NCI-H460 (cell line): Measurements from ENCODE around the gene SPATA20. TPM values are rescaled to one million over a fixed set of nuclear protein-coding genes. Genes with fewer than 3 reads are reported as not detected.

Experiments
- DNase-seq: peaks from one replicate; pipeline ENCODE4 v3.0.0-alpha.2; 2016; ENCODE audit warnings: low read depth; ENCODE audit errors: extremely low read depth
- total RNA-seq: library from RNA; depleted of rRNA; stranded (reverse); fragments of >200 nt; shearing (Covaris generic); gene quantifications from 2 replicates; pipeline ENCODE4 v1.2.3, GENCODE V29; 2014

The SPATA20 gene
- total RNA-seq, 1 experiment from 2014 or later, result 73.6 TPM

DNA sequence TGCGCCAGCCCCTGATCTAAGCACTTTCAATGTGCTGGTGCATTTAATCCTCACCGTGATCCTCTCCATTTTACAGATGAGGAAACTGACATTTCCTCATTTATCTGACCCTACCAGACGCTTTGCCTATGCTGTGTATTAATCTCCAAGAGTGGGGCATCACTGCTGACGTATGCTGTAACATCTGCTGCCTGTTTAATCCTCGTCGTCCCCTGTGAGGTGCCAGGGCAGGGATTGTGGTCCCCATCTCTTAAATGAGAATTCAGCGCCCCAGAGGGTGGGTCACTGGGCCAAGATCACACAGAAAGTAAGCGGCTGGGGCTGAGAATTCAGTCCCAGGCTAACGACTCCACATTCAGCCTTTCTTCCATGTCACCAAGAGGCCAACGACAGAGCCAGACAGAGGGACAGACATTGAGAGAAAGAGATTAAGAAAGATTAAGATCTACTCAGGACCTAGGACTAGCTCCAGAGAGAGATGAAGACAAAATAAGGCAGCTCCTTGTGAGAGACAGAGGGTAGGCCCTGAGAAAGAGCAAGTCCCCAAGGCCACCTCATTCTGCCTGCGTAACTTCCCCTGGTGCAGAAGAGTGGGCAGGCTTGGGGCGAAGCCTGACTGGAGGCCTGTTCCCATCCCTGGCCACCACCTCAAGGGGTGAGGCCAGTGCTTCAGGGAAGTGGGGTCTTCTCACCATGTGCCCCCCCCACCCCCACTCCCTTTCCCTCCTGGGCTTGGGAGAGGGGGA is 27.1 kb downstream of the SPATA20 start:
- DNase-seq, result no peak

DNA sequence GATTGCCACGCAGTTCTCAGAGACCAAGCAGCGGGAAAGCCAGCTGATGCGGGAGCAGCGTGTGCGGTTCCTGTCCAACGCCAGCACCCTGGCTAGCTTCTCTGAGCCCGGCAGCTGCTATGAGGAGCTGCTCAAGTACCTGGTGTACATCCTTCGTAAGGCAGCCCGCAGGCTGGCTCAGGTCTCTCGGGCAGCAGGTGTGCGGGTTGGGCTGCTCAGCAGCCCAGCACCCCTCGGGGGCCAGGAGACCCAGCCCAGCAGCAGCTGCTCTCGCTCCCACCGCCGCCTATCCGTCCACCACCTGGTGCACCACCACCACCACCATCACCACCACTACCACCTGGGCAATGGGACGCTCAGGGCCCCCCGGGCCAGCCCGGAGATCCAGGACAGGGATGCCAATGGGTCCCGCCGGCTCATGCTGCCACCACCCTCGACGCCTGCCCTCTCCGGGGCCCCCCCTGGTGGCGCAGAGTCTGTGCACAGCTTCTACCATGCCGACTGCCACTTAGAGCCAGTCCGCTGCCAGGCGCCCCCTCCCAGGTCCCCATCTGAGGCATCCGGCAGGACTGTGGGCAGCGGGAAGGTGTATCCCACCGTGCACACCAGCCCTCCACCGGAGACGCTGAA is 28.7 kb downstream of the SPATA20 start:
- no peak for DNase-seq

DNA sequence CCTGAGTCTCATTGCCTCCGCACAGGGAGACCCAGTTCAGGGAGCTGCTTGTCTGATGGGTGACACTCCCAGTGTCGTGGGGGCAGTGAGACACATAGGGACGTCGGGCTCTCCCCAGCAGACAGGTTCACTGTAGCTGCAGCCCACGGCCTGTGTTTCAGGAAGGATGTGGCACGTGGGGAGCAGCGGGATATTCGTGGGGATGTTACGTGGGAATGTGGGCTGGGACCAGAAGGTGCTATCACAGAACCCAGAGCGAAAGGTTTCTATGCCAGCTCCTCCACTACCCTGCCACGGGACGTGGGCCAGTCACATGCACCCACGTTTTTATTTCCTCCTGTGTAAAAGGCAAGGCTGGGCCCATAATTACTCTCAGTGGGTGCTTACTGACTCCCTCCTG is 29.9 kb downstream of the SPATA20 start:
- no peak for DNase-seq

DNA sequence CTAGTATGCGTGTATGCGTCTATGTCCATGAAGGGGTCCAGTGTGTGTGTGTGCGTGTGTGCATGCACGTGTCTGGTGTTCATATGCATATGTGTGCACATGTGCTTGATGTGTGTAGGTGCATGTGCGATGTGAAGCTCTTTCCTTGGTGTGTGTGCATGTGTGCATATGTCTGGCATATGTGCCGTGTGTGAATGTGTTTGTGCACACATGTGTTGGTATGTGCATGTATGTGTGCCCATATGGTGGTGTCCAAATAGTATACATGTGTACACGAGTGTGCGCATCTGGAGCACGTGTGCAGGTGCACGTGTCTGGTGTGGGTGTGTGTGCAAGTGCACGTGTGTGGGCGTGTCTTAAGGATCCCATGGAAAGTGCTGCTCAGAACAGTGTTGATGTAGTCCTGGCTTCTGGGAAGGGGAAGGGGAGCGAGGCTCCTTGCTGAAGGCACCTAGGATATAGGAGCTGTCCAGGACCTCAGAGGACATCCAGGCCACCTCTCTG is 30.5 kb downstream of the SPATA20 start:
- no peak for DNase-seq

DNA sequence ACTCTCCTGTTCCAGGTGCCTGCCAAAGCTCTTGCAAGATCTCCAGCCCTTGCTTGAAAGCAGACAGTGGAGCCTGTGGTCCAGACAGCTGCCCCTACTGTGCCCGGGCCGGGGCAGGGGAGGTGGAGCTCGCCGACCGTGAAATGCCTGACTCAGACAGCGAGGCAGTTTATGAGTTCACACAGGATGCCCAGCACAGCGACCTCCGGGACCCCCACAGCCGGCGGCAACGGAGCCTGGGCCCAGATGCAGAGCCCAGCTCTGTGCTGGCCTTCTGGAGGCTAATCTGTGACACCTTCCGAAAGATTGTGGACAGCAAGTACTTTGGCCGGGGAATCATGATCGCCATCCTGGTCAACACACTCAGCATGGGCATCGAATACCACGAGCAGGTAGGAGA is 31.2 kb downstream of the SPATA20 start:
- no peak for DNase-seq

DNA sequence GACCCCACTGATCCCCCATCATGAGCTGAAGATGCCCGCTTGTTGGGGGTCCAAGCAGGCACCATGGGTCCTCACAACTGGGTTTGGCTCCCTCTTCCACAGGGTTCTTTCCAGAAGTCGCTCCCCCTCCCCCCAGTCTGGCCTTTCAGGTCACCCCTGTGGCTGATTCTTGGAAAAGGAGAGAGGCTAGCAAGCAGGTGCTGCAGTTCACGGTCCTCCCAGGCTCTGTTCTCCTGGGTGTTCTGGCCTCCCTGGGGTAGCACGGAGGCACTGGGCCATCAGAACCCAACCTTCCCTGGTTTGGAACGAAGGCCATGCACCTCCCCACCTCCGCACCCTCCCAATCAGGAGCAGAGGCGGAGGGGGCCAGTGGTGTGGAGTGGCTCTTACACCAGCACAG is 32.4 kb downstream of the SPATA20 start:
- no peak for DNase-seq

DNA sequence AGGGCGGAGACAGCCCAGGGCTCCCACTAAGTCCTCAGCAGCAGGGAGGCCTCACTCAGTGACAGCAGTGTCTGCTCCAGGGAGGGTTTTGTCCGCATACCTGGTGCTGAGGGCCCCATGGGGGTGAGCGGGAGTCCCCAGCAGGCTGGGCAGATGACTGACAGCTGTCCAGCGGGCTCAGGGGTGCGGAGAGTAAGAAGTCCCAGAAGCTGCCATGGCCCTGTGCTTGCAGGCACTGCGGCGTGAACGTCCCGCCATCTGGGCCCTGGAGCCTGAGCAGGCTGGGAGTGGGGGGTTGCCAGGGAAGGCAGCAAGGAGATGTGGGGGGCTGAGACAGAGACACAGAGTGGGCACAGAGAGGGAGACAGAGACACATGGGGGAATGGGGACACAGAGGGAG is 33.7 kb downstream of the SPATA20 start:
- no peak for DNase-seq

DNA sequence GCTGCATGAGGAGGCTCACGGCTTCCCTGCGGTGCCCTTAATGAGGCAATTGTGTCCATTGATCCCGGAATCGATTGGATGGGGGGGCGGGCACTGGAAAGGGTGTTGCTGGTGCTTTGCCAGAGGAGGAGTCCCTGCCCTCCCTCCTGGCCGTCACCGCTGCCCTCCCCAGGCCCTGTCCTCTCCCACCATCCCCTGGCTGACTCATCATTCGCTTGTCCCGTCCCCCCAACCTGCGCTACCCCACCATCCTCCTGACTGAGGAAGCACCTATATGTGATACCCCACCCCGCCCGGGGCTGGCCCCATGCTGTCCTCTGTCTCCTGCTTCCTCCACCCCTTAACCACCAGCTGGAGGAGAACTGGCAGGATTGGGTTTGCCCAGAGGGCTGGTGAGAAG is 34.3 kb downstream of the SPATA20 start:
- DNase-seq, result no peak

DNA sequence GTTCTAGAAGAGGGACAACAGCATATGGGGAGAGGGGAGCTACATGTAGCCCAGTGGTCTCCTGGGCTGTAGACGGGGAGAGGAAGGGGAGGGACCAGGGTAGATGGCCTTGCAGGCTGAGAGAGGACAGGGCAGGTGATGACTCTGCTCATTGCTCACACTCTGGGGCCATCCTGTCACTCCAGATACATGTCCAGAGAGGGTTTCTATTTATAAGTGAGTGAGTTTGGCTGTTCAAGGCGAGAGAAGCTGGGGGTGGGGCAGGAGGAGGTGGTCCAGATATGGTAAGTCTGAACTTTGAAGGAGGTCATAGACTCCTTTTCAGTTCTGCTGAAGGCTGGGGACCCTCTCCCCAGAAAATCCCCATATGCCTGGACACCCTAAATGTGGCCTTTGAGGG is 35.8 kb downstream of the SPATA20 start:
- DNase-seq, result no peak

DNA sequence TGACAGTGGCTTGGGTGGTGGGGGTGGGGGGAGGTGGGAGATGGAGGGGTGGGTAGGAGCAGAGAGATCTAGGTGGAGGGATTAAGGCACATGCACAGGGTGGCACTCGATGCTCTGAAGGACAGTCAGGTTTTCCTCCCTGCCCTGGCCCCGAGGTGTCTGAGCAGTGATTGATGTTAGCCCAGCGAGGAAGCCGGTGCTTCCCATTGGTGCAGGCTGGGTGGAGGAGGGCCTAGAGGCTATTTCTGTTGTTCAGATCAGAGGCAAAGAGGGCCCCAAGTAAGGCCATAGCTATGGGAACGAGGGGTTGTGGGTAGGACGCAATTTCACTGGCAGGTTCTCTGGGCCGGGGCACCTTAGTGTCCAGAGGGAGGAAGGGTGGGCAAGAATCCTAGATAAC is 36.7 kb downstream of the SPATA20 start:
- DNase-seq, result no peak

DNA sequence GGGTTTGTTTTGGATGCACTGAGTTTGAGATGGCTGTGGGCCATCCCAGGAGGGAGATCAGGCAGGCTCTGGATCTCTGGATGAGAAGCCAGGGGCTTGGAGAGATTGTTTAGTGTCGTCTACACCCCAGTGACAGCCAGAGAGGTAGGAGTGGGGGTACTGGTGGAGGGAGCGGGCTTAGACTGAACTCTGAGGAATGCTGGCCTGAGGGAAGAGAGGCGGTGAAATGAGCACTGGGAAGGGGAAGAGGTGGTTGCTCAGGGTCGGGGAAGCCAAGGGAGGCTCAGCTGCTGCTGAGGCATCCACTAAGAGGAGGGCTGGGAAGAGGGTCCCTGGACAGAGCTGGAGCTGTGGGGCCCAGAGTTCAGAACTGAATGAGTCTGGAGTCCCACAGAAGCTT is 37.1 kb downstream of the SPATA20 start:
- DNase-seq, result no peak

DNA sequence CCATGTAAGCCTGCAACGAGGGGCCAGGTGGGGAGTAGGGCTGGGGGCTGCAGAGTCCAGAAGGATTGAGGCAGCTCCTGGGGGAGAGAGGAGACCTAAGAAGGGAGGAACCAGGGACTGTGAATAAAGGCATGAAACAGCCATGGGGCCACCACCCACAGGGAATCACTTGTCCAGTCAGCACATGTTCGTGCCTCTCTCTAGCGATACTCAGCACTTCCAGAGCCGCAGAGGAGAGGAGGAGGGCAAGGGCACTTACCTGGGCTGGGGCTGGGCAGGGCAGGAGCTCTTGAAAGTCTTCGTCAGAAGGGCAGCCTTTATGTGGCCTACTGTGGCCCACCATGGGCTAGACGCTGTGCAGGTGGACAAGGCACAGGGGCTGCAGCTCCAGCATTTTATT is 37.8 kb downstream of the SPATA20 start:
- DNase-seq, result no peak

DNA sequence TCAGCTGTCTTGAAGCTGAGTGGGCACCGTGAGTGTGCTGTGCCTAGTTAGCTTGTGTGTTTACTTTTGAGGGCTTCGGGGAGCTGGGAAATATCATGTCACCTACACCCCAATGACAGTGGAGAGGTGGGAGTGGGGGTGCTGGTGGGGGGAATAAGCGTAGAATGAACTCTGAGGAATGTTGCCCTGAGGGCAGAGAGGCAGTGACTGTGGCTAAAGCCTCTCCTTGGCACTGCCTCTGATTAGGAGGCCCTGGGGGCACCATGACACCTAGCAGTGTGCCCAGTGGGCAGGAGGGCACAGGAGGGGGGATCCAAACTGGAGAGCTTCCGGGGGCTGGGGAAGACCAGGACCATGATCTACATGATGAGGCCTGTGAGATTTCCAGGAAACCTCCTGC is 38.4 kb downstream of the SPATA20 start:
- no peak for DNase-seq

DNA sequence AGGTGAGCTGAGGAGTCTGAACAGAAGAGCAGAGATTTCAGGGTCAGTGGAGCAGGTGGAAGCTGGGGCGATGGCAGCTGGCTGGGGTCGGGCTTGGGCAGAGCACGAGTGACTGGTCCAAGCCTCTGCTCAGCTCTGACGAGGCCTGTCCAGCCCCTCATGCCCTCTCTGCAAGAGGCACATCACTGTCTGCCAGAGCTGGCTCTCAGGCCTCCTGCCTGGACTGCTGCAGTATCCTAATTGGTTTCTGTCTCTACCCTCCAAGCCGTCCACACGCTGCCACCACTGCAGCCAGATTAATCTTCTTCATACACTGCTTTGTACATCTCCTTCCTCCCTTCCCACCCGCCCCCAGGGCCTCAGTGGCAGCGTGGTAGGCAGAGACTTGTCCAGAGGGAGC is 38.9 kb downstream of the SPATA20 start:
- DNase-seq, result no peak

DNA sequence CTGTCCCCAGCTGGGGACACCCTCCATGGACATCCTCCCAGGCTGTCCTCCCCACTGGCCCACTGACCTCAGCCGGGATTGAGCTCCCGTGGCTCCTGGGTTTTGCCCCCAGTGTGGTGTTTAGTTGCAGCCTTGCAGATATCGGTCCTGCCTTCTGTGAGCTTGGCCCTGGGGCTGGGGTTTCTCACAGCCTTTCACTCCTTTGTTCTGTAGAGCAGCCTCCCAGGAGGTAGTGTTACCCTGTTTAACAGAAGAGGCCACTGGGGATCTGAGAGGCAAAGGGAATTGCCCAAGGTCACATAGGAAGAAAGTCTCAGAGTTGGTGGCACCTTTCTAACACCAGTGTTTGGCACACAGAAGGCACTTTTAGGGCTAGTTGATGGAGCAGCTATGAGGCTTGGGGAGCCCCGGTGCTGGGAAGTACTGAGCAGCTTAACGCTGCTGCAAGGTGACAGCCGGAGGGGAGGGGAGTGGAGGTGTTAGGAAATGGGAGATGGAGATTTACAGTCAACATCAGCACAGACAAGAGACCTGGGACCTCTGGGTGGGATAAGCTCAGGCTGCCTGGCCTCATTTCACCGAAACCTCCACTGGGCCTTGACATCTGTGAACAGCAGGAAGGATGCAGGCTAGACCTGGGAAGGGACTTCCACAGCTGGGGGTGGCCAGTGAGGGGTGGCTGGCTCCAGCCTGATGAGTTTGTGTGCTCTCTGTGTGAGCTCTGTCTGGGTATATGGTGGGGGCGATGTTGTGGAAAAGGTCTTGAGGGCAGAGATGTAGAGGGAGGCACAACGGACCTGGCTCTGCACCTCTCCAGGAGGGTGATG is 39.7 kb downstream of the SPATA20 start:
- DNase-seq, result no peak

DNA sequence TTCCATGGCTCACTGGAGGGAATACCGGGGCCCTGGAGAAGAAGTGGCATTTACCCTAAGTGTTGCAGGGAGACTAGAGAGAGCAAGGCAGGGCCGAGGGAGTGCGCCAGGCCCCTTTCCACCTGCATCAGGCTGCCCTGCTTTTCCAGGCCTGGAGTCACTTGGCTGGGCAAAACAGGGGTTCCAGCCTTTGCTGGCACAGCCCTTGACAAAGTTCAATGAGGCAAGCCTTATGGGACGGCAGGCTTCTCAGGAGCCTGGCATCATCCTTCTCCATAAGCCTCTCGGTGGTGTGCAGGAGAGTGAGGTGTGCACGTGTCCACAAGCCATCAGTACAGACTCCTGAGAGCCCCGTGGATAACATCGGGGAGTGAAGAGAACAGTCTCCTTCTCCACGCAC is 40.6 kb downstream of the SPATA20 start:
- no peak for DNase-seq

DNA sequence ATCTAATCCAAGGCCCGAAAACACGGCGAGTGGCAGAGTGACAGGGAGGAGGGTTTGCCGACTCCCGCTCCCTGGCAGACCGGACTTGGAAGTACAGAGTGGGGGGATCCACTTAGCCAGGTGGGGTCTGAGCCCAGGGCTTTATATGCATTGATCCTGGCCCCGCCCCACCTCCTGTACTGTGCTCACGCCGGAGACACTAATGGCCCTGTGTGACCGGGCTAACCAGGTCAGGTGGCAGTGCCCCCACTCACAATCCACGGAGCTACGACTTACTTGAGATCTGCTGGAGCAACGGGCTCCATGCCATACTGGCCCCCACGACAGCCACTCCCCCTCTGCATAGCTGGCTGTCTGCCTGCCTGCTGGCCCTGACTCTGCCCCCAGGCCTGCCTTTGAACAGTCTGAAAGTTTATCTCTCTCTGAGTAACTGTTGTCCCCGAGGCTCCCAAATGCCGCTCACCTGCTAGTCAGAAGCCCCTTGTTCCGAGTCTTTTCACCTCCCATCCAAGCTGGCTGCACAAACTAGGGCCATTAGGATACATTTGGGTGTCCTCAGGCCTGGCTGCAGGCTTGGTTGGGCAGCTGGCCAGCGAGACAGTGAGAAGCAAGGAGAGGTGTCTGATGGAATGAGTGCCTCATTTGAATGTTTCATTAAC is 41.5 kb downstream of the SPATA20 start:
- DNase-seq, result no peak

DNA sequence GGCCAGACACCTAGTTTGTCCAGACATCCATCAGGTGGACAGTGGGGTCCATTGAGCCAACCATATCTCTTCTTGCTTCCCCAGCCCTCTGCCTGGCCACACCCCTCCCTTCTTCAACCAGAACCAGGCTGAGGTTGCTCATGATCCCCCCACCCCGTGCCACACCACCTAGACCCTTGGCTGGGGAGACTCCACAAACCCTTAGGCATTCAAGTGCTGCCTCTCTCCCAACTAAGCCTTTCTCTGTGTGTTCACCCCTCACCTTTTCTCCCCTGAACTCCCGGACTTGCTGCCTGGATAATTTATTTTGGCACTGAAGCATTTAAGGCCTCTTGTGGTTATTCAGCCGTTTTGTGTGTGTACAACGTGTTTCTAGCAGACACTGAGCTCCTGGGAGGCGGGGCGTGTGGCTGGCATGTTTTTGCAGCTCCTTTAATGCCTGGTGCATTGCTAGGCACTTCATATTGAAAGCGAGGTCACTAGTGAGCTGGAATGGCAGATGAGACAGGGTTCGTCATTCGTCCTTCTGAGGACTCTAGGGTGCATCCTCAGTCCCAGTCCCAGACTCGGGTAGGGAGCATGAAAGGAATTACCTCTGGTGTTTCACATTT is 42.2 kb downstream of the SPATA20 start:
- no peak for DNase-seq

DNA sequence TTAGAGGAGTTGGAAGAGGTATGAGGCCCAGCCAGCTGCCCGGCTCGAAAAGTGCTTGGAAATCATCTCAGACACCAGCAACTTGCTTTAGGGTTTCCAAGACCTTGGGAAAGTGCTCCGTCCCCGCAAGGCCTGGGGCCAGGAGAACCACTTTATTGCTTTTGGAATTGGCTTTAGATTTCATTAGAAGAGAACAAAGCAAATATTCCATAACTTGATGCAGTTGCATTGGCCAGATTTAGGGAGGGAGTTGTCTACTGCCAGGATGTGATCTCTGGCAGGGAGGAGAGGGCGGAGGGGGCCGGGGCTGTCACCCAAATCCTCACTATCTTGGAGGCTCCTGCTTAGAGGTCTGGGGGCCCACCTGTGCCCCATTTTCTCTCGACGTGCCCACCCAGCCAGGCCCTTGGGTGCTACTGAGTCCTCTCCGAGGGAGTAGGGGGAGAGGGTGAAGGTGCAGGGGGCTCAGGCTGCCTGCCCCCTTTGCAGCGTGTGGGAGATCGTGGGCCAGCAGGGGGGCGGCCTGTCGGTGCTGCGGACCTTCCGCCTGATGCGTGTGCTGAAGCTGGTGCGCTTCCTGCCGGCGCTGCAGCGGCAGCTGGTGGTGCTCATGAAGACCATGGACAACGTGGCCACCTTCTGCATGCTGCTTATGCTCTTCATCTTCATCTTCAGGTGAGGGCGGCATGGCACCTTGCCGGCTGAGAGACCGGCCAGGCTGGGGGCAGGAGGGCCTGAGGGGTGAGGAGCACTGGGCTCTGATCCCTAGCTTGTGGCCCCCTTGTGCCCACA is 44.2 kb downstream of the SPATA20 start:
- no peak for DNase-seq

DNA sequence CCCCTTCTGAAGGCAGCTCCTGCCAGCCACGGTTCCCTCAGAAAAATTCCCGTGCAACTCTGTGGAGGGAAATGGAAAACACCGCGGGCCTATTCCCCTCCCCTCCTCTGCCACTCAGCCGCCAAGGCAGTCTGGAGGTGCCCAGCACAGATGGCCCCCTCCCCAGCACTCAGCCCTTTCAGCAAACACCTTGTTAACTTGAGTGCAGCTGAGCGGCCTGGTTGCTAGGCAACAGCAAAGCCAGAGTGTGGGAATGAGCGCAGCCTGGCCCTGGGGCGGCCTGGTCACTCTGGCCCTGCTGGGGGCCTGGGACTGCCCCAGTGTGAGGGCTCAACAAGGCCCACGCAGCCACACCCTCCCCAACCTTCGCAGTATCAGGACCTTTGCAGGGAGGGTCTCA is 46.3 kb downstream of the SPATA20 start:
- no peak for DNase-seq
